Bone marrow (tissue), 2 donors: ENCODE results near the gene SPTLC3.

ENCODE experiments used
- DNase-seq, 2 donors: peaks; one replicate each; lab custom pipeline; 2025; lab: John Stamatoyannopoulos, UW

SPTLC3 gene

GRCh38 chr20:13098720-13099355, 90.1 kb downstream of the SPTLC3 start:
- no peak for DNase-seq

- no peak for DNase-seq
Measured at GRCh38 chr20:13099676-13100075, 90.9 kb downstream of the SPTLC3 start.

GRCh38 chr20:13101276-13101675, 92.5 kb downstream of the SPTLC3 start:
- DNase-seq = no peak

- no peak for DNase-seq
Measured at GRCh38 chr20:13101706-13102105, 92.9 kb downstream of the SPTLC3 start.

- no peak for DNase-seq
Measured at GRCh38 chr20:13102237-13102636, 93.5 kb downstream of the SPTLC3 start.

- DNase-seq = no peak
Measured at GRCh38 chr20:13102694-13103093, 93.9 kb downstream of the SPTLC3 start.

GRCh38 chr20:13105039-13105438, 96.3 kb downstream of the SPTLC3 start:
- no peak for DNase-seq

- no peak for DNase-seq
Measured at GRCh38 chr20:13105864-13106457, 97.2 kb downstream of the SPTLC3 start.

- DNase-seq = no peak
Measured at GRCh38 chr20:13109658-13110057, 100.9 kb downstream of the SPTLC3 start.

- DNase-seq = no peak
Measured at GRCh38 chr20:13110796-13111195, 102.0 kb downstream of the SPTLC3 start.

- DNase-seq = no peak
Measured at GRCh38 chr20:13111249-13111911, 102.6 kb downstream of the SPTLC3 start.

- no peak for DNase-seq
Measured at GRCh38 chr20:13113731-13114130, 105.0 kb downstream of the SPTLC3 start.

- DNase-seq = no peak
Measured at GRCh38 chr20:13117200-13117599, 108.4 kb downstream of the SPTLC3 start.

GRCh38 chr20:13118676-13119075, 109.9 kb downstream of the SPTLC3 start:
- DNase-seq = no peak

- no peak for DNase-seq
Measured at GRCh38 chr20:13119583-13119982, 110.8 kb downstream of the SPTLC3 start.

- no peak for DNase-seq
Measured at GRCh38 chr20:13120471-13120870, 111.7 kb downstream of the SPTLC3 start.

- DNase-seq = no peak
Measured at GRCh38 chr20:13121840-13122515, 113.2 kb downstream of the SPTLC3 start.

GRCh38 chr20:13125486-13125885, 116.7 kb downstream of the SPTLC3 start:
- no peak for DNase-seq

GRCh38 chr20:13128173-13128572, 119.4 kb downstream of the SPTLC3 start:
- no peak for DNase-seq

GRCh38 chr20:13130061-13130706, 121.4 kb downstream of the SPTLC3 start:
- no peak for DNase-seq

GRCh38 chr20:13130707-13131103, 121.9 kb downstream of the SPTLC3 start:
- no peak for DNase-seq

- no peak for DNase-seq
Measured at GRCh38 chr20:13131688-13132087, 122.9 kb downstream of the SPTLC3 start.
